H1 (cell line): ENCODE results near the gene PTX4. TPM values are rescaled to one million over a fixed set of nuclear protein-coding genes. Genes with fewer than 3 reads are reported as not detected.

Source experiments
- CTCF ChIA-PET: fragments of 300-600 bp; sonication (Branson Sonifier 250); formaldehyde crosslinking; loops from one replicate; lab custom pipeline; 2021; ENCODE audit not compliant: partially characterized antibody; lab: Charles Lee
- POLR2A ChIA-PET: fragments of 300-600 bp; sonication (Branson Sonifier 250); formaldehyde crosslinking; loops from one replicate; lab custom pipeline; 2021; ENCODE audit warnings: inconsistent platforms; ENCODE audit not compliant: partially characterized antibody; lab: Charles Lee
- DNase-seq, 2 experiments: peaks; one replicate each; pipeline versions ENCODE4 v3.0.0 to v3.0.0-alpha.2; 2010 to 2022; ENCODE audit warnings: low spot score in 2 of 2, low read depth in 1 of 2, mixed read lengths in 1 of 2
- FAIRE-seq: peaks from 2 replicates; lab custom pipeline; 2011; peaks lifted over from hg19 to GRCh38; lab: Jason Lieb, UNC
- H2AFZ ChIP-seq: 2 replicates; pipeline ENCODE4 v1.8.1; 2012; ENCODE audit warnings: low read length, inconsistent platforms
- H2AK5ac ChIP-seq: 2 replicates; pipeline ENCODE4 v1.6.1; 2013; ENCODE audit warnings: low read depth, low read length
- H2BK120ac ChIP-seq: replicated peaks from 2 replicates; pipeline ENCODE3; 2013; ENCODE audit warnings: low read depth, low read length, inconsistent platforms
- H2BK12ac ChIP-seq: 2 replicates; pipeline ENCODE4 v1.6.1; 2013; ENCODE audit warnings: low read depth, low read length
- H2BK15ac ChIP-seq: 2 replicates; pipeline ENCODE4 v1.6.1; 2013; ENCODE audit warnings: low read length
- H2BK20ac ChIP-seq: 2 replicates; pipeline ENCODE4 v1.6.1; 2013; ENCODE audit warnings: low read length
- H2BK5ac ChIP-seq: 2 replicates; pipeline ENCODE4 v1.6.1; 2013; ENCODE audit warnings: low read depth, low read length
- H3K14ac ChIP-seq: 2 replicates; pipeline ENCODE4 v1.6.1; 2013; ENCODE audit warnings: inconsistent platforms; ENCODE audit not compliant: insufficient read length
- H3K18ac ChIP-seq: 2 replicates; pipeline ENCODE4 v1.6.1; 2013; ENCODE audit warnings: low read length; ENCODE audit errors: extremely low read depth
- H3K23ac ChIP-seq: 2 replicates; pipeline ENCODE4 v1.6.1; 2013; ENCODE audit warnings: inconsistent platforms; ENCODE audit not compliant: insufficient read length
- H3K23me2 ChIP-seq: 2 replicates; pipeline ENCODE4 v1.6.1; 2013; ENCODE audit warnings: low read depth, low read length
- H3K27ac ChIP-seq: 2 replicates; pipeline ENCODE4 v1.6.1; 2011; ENCODE audit warnings: low read depth, low read length, inconsistent platforms
- H3K27me3 ChIP-seq, 4 experiments: replicated peaks in 1 of 4; 1 replicate in 1 of 4; 2 replicates in 3 of 4; pipeline versions ENCODE4 v1.6.1 to v1.8.1; 2011 to 2013; ENCODE audit warnings: low read length in 3 of 4, mild to moderate bottlenecking in 3 of 4, inconsistent platforms in 2 of 4, mixed read lengths in 2 of 4, moderate library complexity in 1 of 4; ENCODE audit not compliant: control insufficient read depth in 3 of 4, insufficient read depth in 3 of 4; ENCODE audit errors: extremely low read depth in 1 of 4
- H3K36me3 ChIP-seq, 4 experiments: 2 replicates each; pipeline versions ENCODE4 v1.6.1 to v1.8.1; 2011 to 2013; ENCODE audit warnings: mild to moderate bottlenecking in 4 of 4, low read length in 3 of 4, moderate library complexity in 2 of 4, control low read depth in 1 of 4, inconsistent platforms in 1 of 4; ENCODE audit not compliant: insufficient read depth in 4 of 4, control insufficient read depth in 2 of 4
- H3K4ac ChIP-seq: replicated peaks from 2 replicates; pipeline ENCODE3; 2013; ENCODE audit warnings: low read length, low read depth, mixed read lengths, inconsistent platforms; ENCODE audit not compliant: insufficient read length
- H3K4me1 ChIP-seq, 4 experiments: replicated peaks in 1 of 4; 1 replicate in 1 of 4; 2 replicates in 3 of 4; pipeline versions ENCODE4 v1.6.1 to v1.8.1; 2011 to 2013; ENCODE audit warnings: low read length in 3 of 4, inconsistent platforms in 2 of 4, mixed read lengths in 1 of 4; ENCODE audit not compliant: insufficient read depth in 4 of 4, control insufficient read depth in 3 of 4
- H3K4me2 ChIP-seq, 2 experiments: 2 replicates each; pipeline versions ENCODE4 v1.6.1 to v1.8.1; 2011 to 2013; ENCODE audit warnings: low read depth in 2 of 2, low read length in 2 of 2, control low read depth in 1 of 2, inconsistent platforms in 1 of 2, mild to moderate bottlenecking in 1 of 2; ENCODE audit not compliant: insufficient read depth in 1 of 2
- H3K4me3 ChIP-seq, 4 experiments: fragments of 200-600, 300-600 bp in 1 of 4; sonication (generic), shearing (Covaris generic), sonication (Bioruptor Twin) in 1 of 4; 2 replicates each; pipeline versions ENCODE4 v1.5.1 to v1.8.1; 2011 to 2016; ENCODE audit warnings: low read length in 4 of 4, low read depth in 3 of 4, control low read depth in 2 of 4, inconsistent platforms in 2 of 4, mild to moderate bottlenecking in 2 of 4, mixed read lengths in 1 of 4, moderate library complexity in 1 of 4; ENCODE audit not compliant: insufficient read depth in 2 of 4; ENCODE audit errors: extremely low read depth in 1 of 4
- H3K56ac ChIP-seq: replicated peaks from 2 replicates; pipeline ENCODE3; 2013; ENCODE audit warnings: low read depth, mild to moderate bottlenecking, mixed read lengths, low read length, inconsistent platforms; ENCODE audit not compliant: insufficient read length
- H3K79me1 ChIP-seq: 2 replicates; pipeline ENCODE4 v1.6.1; 2013; ENCODE audit warnings: low read depth, low read length, control low read depth
- H3K79me2 ChIP-seq, 2 experiments: 2 replicates each; pipeline versions ENCODE4 v1.6.1 to v1.8.1; 2012 to 2013; ENCODE audit warnings: low read length in 2 of 2, mild to moderate bottlenecking in 2 of 2, inconsistent platforms in 1 of 2; ENCODE audit not compliant: insufficient read depth in 2 of 2, control insufficient read depth in 1 of 2
- H3K9ac ChIP-seq, 4 experiments: replicated peaks in 1 of 4; 1 replicate in 1 of 4; 2 replicates in 3 of 4; pipeline versions ENCODE4 v1.6.1 to v1.8.1; 2011 to 2013; ENCODE audit warnings: low read depth in 3 of 4, low read length in 3 of 4, control low read depth in 2 of 4, mild to moderate bottlenecking in 2 of 4, moderate library complexity in 2 of 4, inconsistent platforms in 1 of 4; ENCODE audit errors: extremely low read depth in 1 of 4
- H3K9me3 ChIP-seq, 2 experiments: 2 replicates each; pipeline versions ENCODE4 v1.6.1 to v1.8.1; 2012 to 2013; ENCODE audit warnings: mild to moderate bottlenecking in 2 of 2, moderate library complexity in 2 of 2, control low read depth in 1 of 2, inconsistent platforms in 1 of 2, low read depth in 1 of 2, low read length in 1 of 2, mixed read lengths in 1 of 2; ENCODE audit not compliant: insufficient read depth in 2 of 2
- H4K20me1 ChIP-seq, 2 experiments: replicated peaks in 1 of 2; 2 replicates each; pipeline versions ENCODE3 to v1.8.1; 2011 to 2013; ENCODE audit warnings: inconsistent platforms in 2 of 2, low read length in 2 of 2, mild to moderate bottlenecking in 1 of 2; ENCODE audit not compliant: insufficient read depth in 2 of 2, control insufficient read depth in 1 of 2
- H4K5ac ChIP-seq: 2 replicates; pipeline ENCODE4 v1.6.1; 2013; ENCODE audit warnings: low read length, low read depth, mixed read lengths, inconsistent platforms; ENCODE audit not compliant: insufficient read length
- H4K8ac ChIP-seq: 2 replicates; pipeline ENCODE4 v1.8.0; 2013; ENCODE audit warnings: mild to moderate bottlenecking, moderate library complexity, low read length, inconsistent platforms; ENCODE audit not compliant: insufficient read depth; ENCODE audit errors: extremely low read depth
- H4K91ac ChIP-seq: replicated peaks from 2 replicates; pipeline ENCODE3; 2013; ENCODE audit warnings: low read length, mixed read lengths, inconsistent platforms; ENCODE audit not compliant: insufficient read length
- BCL11A ChIP-seq, 2 experiments: IDR thresholded peaks; one replicate each; pipeline ENCODE4 v1.6.1; 2011; ENCODE audit warnings: low read depth in 2 of 2, low read length in 2 of 2, mild to moderate bottlenecking in 2 of 2
- RXRA ChIP-seq: IDR thresholded peaks from 2 replicates; pipeline ENCODE4 v1.6.1; 2011; ENCODE audit warnings: low read depth, mild to moderate bottlenecking, low read length, moderate library complexity; ENCODE audit not compliant: insufficient read depth
- SUZ12 ChIP-seq: fragments of 200-600 bp; sonication (generic); IDR thresholded peaks from 2 replicates; pipeline ENCODE4 v1.6.1; 2012; ENCODE audit warnings: mild to moderate bottlenecking, inconsistent platforms, low read length, moderate library complexity, mixed read lengths
- WGBS, 2 experiments: shearing (Covaris generic) in 1 of 2; methylation state at CpG; one replicate each; pipeline versions ENCODE4 v1.1.6 to v1.1.7; 2013 to 2015; ENCODE audit warnings: low lambda C conversion rate in 2 of 2, mixed read lengths in 2 of 2, inconsistent platforms in 1 of 2, low coverage in 1 of 2, missing lambda C conversion rate in 1 of 2; ENCODE audit not compliant: insufficient replicate concordance in 2 of 2, insufficient coverage in 1 of 2, insufficient read length in 1 of 2; ENCODE audit errors: extremely low coverage in 1 of 2, missing lambda C conversion rate in 1 of 2; 5-methylcytosine and 5-hydroxymethylcytosine counted together
- polyA plus RNA-seq, 7 experiments: library from polyadenylated mRNA; depleted of rRNA in 3 of 7; stranded (reverse) in 5 of 7; unstranded in 2 of 7; fragments of >200 nt in 5 of 7; fragments of 200-250 nt in 2 of 7; gene quantifications; 1 replicate in 5 of 7; 2 replicates in 1 of 7; 4 replicates in 1 of 7; pipeline versions ENCODE4 v1.2.1 to v1.2.3, GENCODE V29; 2011 to 2013; ENCODE audit warnings: missing spikeins in 2 of 7, mixed read lengths in 2 of 7
- total RNA-seq: library from RNA; stranded (reverse); fragmentation: NEBNext Ultra II Directional; extraction: Animal tissue kit (Norgen Biotek cat#: 25700); gene quantifications from 2 replicates; pipeline ENCODE4 v1.2.1, GENCODE V29; 2021
- TF ChIP-seq, protein P1 (sequence below): IDR thresholded peaks from 2 replicates; pipeline ENCODE4 v1.6.1; 2011; ENCODE audit warnings: low read length, improper control_type of control experiment

The PTX4 gene
- total and polyA plus RNA-seq, 2 of the 8 experiments (the other 6 are each of a cell fraction or from before 2014, with no cell fraction given) = not detected

DNA sequence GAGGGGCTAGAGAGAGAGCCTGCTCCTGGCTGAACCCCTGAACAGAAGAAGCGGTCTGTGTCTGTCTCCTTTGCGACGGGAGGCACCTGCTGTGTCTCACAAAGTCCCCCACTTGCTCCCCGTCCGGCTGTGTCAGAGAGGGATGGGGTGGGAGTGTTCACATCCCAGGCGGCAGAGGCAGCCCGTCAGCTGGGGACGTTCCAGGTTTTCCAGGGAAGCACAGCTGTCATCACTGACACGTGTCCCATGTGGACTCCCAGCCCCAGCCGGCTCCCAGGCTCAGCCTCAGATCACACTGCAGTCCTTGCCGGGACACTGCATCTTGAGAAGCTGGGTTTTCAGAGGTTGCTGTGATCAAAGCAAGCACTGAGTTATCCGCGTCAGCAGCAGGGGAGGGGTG, 6.0 kb upstream of the PTX4 start:
- TF ChIP-seq RXRA = no peak
- TF ChIP-seq, protein P1, sequence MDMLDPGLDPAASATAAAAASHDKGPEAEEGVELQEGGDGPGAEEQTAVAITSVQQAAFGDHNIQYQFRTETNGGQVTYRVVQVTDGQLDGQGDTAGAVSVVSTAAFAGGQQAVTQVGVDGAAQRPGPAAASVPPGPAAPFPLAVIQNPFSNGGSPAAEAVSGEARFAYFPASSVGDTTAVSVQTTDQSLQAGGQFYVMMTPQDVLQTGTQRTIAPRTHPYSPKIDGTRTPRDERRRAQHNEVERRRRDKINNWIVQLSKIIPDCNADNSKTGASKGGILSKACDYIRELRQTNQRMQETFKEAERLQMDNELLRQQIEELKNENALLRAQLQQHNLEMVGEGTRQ = no peak
- no peak for TF ChIP-seq SUZ12
- TF ChIP-seq BCL11A (IDR thresholded peaks at IDR 0.05; ENCODE audit: low read depth in 2 of 2, low read length in 2 of 2) = no peak
- Histone ChIP-seq H3K4me2 (peak overlapping the region; percentile 88 to 90; a peak in 2 of 4 replicates), H3K4ac (no peak overlapping the region), H3K23ac (no peak overlapping the region), H4K8ac (peak overlapping the region; percentile 28; the same call in 1 of the 2 replicates), H4K20me1 (peaks cover 3% of the 10 kb centered on the region in 2 experiments), H3K36me3 (peaks cover 11 to 41% (median 20%) of the 10 kb centered on the region in 4 experiments), H2BK12ac (no peak overlapping the region), H4K91ac (no peak overlapping the region), H3K14ac (no peak overlapping the region), H3K4me1 (peaks cover 0 to 8% (median 5%) of the 10 kb centered on the region in 4 experiments; a peak in 4 of 7 replicates), H3K9ac (no peak overlapping the region; a peak in 1 of 7 replicates), H4K5ac (no peak overlapping the region), H3K79me2 (peaks cover 0 to 12% of the 10 kb centered on the region in 2 experiments; a peak in 1 of 4 replicates), H2AFZ (no peak overlapping the region), H3K79me1 (peaks cover 3% of the 10 kb centered on the region), H2BK15ac (no peak overlapping the region), H3K23me2 (peaks cover 9% of the 10 kb centered on the region), H2BK5ac (no peak overlapping the region), H2BK120ac (no peak overlapping the region), H3K27ac (no peak overlapping the region), H3K18ac (no peak overlapping the region), H2AK5ac (no peak overlapping the region), H3K4me3 (peak overlapping the region in 1 of 4 experiments; percentile 90; a peak in 1 of 8 replicates), H3K56ac (no peak overlapping the region), H2BK20ac (no peak overlapping the region), H3K9me3 (no peaks in the 10 kb centered on the region), H3K27me3 (no peaks in the 10 kb centered on the region)
- DNase-seq (no peak), FAIRE-seq (no peak)
- ChIA-PET POLR2A (interaction anchor here (1.1 to 16.8 kb wide), 8 partner anchors 10 to 116 kb away, joined by 3 to 175 read pairs (median 6); no protein-coding TSS in a partner anchor), CTCF (interaction anchor here (0.6 to 2.2 kb wide), 6 partner anchors 13 to 64 kb away, joined by 3 to 7 read pairs (median 3); partner anchors contain the start of gene PERCC1)
- WGBS, 2 experiments = 94% methylated on average over 13 of the region's 13 CpGs; no CpG with 5 or more reads in 1 of the 2 experiments
